Measurements from ENCODE around the gene RBMS3. TPM values are rescaled to one million over a fixed set of nuclear protein-coding genes. Genes with fewer than 3 reads are reported as not detected.

The RBMS3 gene
- total RNA-seq, 1 experiment from 2014 or later = 0.42 TPM

- H3K79me2 ChIP-seq (ENCODE audit: insufficient read depth, low read length) = no peaks in the 10 kb centered on the region
- no peak overlapping the region for H3K27ac ChIP-seq (ENCODE audit: low read depth, low read length)
- H3K9me3 ChIP-seq (ENCODE audit: control insufficient read depth in 1 of 2, insufficient read depth in 1 of 2, low read depth in 1 of 2, low read length in 2 of 2) = no peaks in the 10 kb centered on the region
- no peaks in the 10 kb centered on the region for H3K9me2 ChIP-seq (ENCODE audit: insufficient read depth)
- H4K20me1 ChIP-seq (ENCODE audit: insufficient read depth) = no peaks in the 10 kb centered on the region
- no peak for TF ChIP-seq RAD21 (IDR thresholded peaks at IDR 0.05; ENCODE audit: low read depth)
- no peak for TF ChIP-seq YY1 (IDR thresholded peaks at IDR 0.05; ENCODE audit: extremely low read depth, insufficient replicate concordance, low read depth, low read length)
- no peak for TF ChIP-seq POLR2AphosphoS5 (IDR thresholded peaks at IDR 0.05; ENCODE audit: low read depth, low read length)
- no peak for TF ChIP-seq CBX3 (IDR thresholded peaks at IDR 0.05; ENCODE audit: low read depth)
- no peak for TF ChIP-seq ELF1 (IDR thresholded peaks at IDR 0.05; ENCODE audit: borderline replicate concordance, low read depth)
- no peak for TF ChIP-seq FOSL1 (IDR thresholded peaks at IDR 0.05; ENCODE audit: low read depth)
- no peak for TF ChIP-seq SIN3A (IDR thresholded peaks at IDR 0.05; ENCODE audit: low read depth)
- TF ChIP-seq EZH2 (IDR thresholded peaks at IDR 0.05) = no peak
- no peak for TF ChIP-seq POLR2A (IDR thresholded peaks at IDR 0.05; ENCODE audit: borderline replicate concordance, extremely low read depth, insufficient read depth, insufficient read length)
- no peak for TF ChIP-seq SRF (IDR thresholded peaks at IDR 0.05; ENCODE audit: low read depth)
- TF ChIP-seq CEBPB (IDR thresholded peaks at IDR 0.05; ENCODE audit: low read depth) = no peak
- no peak for TF ChIP-seq ATF3 (IDR thresholded peaks at IDR 0.05)
- TF ChIP-seq, protein P1, sequence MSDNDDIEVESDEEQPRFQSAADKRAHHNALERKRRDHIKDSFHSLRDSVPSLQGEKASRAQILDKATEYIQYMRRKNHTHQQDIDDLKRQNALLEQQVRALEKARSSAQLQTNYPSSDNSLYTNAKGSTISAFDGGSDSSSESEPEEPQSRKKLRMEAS (IDR thresholded peaks at IDR 0.05) = no peak
- TF ChIP-seq EGR1 (IDR thresholded peaks at IDR 0.05; ENCODE audit: low read depth) = no peak
- TF ChIP-seq SP1 (IDR thresholded peaks at IDR 0.05; ENCODE audit: low read depth) = no peak
- TF ChIP-seq TCF7L2 (IDR thresholded peaks at IDR 0.05; ENCODE audit: borderline replicate concordance, extremely low read depth, insufficient read depth, insufficient read length) = no peak
- no peak for TF ChIP-seq ZNF274 (IDR thresholded peaks at IDR 0.05; ENCODE audit: low read depth, low read length)
- no peak for TF ChIP-seq ZFX (IDR thresholded peaks at IDR 0.05)
- no peak for TF ChIP-seq EZH2phosphoT487 (IDR thresholded peaks at IDR 0.05; ENCODE audit: borderline replicate concordance)
- H3K4me1 ChIP-seq (ENCODE audit: control insufficient read depth in 1 of 2, insufficient read depth in 2 of 2, low read length in 2 of 2) = peaks cover 5 to 9% of the 10 kb centered on the region in 2 experiments; a peak in 2 of 4 replicates
- no peaks in the 10 kb centered on the region for H3K36me3 ChIP-seq (ENCODE audit: control insufficient read depth in 1 of 2, insufficient read depth in 2 of 2, low read length in 2 of 2)
- CTCF ChIA-PET = no interaction called here
- RAD21 ChIA-PET (ENCODE audit: low non-redundant PET in 1 of 2, low total read pairs in 2 of 2, uncharacterized antibody in 2 of 2, unreplicated experiment in 2 of 2) = no interaction called here
- H3K27me3 ChIP-seq (ENCODE audit: insufficient read depth, low read length) = peaks cover 2% of the 10 kb centered on the region
- no TSS peak for BruUV-seq (replicated peaks)
- DNase-seq (ENCODE audit: low read depth, low spot score) (no peak), ATAC-seq (no peak)
- no peak overlapping the region for H3K9ac ChIP-seq (ENCODE audit: low read length)
- POLR2A ChIA-PET = no interaction called here
- H3K4me3 ChIP-seq (replicated peaks in 1 of 2; ENCODE audit: low read depth in 1 of 2, low read length in 2 of 2) = no peak overlapping the region
- no peak overlapping the region for H3K4me2 ChIP-seq (ENCODE audit: low read length)
- intact Hi-C loops (cut with micrococcal nuclease) = no loop called here
- no peak overlapping the region for H2AFZ ChIP-seq (ENCODE audit: low read depth, low read length, poor library complexity, severe bottlenecking)
Observed at GRCh38 chr3:29277249-29277648, 3.6 kb upstream of the RBMS3 start.

Data from HCT116 (cell line).